Measurements from ENCODE around the gene HSP90AA1.

HSP90AA1 gene

DNA sequence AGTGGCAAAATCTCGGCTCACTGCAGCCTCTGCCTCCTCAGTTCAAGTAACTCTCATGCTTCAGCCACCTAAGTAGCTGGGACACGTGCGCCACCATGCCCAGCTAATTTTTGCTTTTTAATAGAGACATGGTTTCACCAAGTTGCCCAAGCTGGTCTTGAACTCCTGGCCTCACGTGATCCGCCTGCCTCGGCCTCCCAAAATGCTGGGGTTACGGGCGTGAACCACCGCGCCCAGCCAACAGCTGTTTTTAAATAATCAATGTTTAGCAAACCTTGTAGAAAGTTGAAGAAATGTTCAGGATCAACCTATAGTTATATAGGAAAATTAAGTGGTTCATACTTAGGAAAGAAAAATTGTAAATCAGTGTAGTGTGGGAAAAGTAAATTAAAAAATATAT is 6.0 kb upstream of the HSP90AA1 start:
- Histone ChIP-seq H4K20me1 (ENCODE audit: insufficient read depth, low read length) (no peaks in the 10 kb centered on the region), H3K27me3 (ENCODE audit: insufficient read depth, low read length, poor library complexity) (no peaks in the 10 kb centered on the region), H3K27ac (ENCODE audit: low read length) (no peak overlapping the region), H3K36me3 (ENCODE audit: insufficient read depth, low read length) (no peaks in the 10 kb centered on the region), H2AFZ (ENCODE audit: low read depth, low read length) (no peak overlapping the region), H3K79me2 (ENCODE audit: insufficient read depth, low read length) (peaks cover 4% of the 10 kb centered on the region), H3K4me1 (ENCODE audit: insufficient read depth, low read length) (peaks cover 15% of the 10 kb centered on the region), H3K4me2 (ENCODE audit: insufficient read depth, low read length) (no peak overlapping the region), H3K9ac (ENCODE audit: low read depth, low read length) (no peak overlapping the region), H3K9me3 (ENCODE audit: insufficient read depth, low read length, severe bottlenecking) (no peaks in the 10 kb centered on the region), H3K4me3 (ENCODE audit: low read depth in 1 of 2, low read length in 2 of 2) (no peak overlapping the region)
- TF ChIP-seq, protein P1, sequence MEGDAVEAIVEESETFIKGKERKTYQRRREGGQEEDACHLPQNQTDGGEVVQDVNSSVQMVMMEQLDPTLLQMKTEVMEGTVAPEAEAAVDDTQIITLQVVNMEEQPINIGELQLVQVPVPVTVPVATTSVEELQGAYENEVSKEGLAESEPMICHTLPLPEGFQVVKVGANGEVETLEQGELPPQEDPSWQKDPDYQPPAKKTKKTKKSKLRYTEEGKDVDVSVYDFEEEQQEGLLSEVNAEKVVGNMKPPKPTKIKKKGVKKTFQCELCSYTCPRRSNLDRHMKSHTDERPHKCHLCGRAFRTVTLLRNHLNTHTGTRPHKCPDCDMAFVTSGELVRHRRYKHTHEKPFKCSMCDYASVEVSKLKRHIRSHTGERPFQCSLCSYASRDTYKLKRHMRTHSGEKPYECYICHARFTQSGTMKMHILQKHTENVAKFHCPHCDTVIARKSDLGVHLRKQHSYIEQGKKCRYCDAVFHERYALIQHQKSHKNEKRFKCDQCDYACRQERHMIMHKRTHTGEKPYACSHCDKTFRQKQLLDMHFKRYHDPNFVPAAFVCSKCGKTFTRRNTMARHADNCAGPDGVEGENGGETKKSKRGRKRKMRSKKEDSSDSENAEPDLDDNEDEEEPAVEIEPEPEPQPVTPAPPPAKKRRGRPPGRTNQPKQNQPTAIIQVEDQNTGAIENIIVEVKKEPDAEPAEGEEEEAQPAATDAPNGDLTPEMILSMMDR (IDR thresholded peaks at IDR 0.05; ENCODE audit: borderline replicate concordance, extremely low read depth, low read length, poor library complexity, severe bottlenecking): no peak
- TF ChIP-seq EZH2 (IDR thresholded peaks at IDR 0.05; ENCODE audit: borderline replicate concordance, low read depth, low read length, severe bottlenecking): no peak
- DNase-seq (no peak), ATAC-seq (ENCODE audit: insufficient read depth, low read depth) (no peak)

DNA sequence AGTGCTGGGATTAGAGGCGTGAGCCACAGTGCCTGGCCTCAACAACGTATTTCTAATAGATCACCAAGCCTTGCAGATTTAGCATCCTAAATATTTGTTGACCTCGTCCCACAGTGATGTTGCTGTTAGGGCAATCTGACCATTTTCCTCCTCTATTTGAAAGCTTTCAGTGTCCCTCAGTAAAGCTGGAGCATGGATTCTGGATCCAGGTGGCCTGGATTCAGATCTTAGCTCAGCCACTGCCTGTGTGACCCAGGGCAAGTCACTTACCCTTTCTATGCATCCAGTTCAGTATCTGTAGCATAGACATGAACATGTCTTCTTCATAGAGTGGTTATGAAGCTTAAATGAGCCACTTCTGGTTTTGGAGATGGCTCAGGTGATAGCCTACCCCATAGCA is 3.9 kb upstream of the HSP90AA1 start:
- no peak overlapping the region for H3K27ac ChIP-seq (ENCODE audit: low read length)
- no peak overlapping the region for H3K9ac ChIP-seq (ENCODE audit: low read depth, low read length)
- no peak for ATAC-seq (ENCODE audit: insufficient read depth, low read depth)
- peaks cover 22% of the 10 kb centered on the region for H3K4me1 ChIP-seq (ENCODE audit: insufficient read depth, low read length)
- no peaks in the 10 kb centered on the region for H3K9me3 ChIP-seq (ENCODE audit: insufficient read depth, low read length, severe bottlenecking)
- peaks cover 8% of the 10 kb centered on the region for H4K20me1 ChIP-seq (ENCODE audit: insufficient read depth, low read length)
- H3K79me2 ChIP-seq (ENCODE audit: insufficient read depth, low read length): peaks cover 23% of the 10 kb centered on the region
- no peak overlapping the region for H3K4me2 ChIP-seq (ENCODE audit: insufficient read depth, low read length)
- no peak overlapping the region for H3K4me3 ChIP-seq (ENCODE audit: low read depth in 1 of 2, low read length in 2 of 2)
- TF ChIP-seq, protein P1 (IDR thresholded peaks at IDR 0.05; ENCODE audit: borderline replicate concordance, extremely low read depth, low read length, poor library complexity, severe bottlenecking): no peak
- TF ChIP-seq EZH2 (IDR thresholded peaks at IDR 0.05; ENCODE audit: borderline replicate concordance, low read depth, low read length, severe bottlenecking): no peak
- H3K27me3 ChIP-seq (ENCODE audit: insufficient read depth, low read length, poor library complexity): no peaks in the 10 kb centered on the region
- no peak for DNase-seq
- H2AFZ ChIP-seq (ENCODE audit: low read depth, low read length): no peak overlapping the region
- peaks cover 8% of the 10 kb centered on the region for H3K36me3 ChIP-seq (ENCODE audit: insufficient read depth, low read length)

DNA sequence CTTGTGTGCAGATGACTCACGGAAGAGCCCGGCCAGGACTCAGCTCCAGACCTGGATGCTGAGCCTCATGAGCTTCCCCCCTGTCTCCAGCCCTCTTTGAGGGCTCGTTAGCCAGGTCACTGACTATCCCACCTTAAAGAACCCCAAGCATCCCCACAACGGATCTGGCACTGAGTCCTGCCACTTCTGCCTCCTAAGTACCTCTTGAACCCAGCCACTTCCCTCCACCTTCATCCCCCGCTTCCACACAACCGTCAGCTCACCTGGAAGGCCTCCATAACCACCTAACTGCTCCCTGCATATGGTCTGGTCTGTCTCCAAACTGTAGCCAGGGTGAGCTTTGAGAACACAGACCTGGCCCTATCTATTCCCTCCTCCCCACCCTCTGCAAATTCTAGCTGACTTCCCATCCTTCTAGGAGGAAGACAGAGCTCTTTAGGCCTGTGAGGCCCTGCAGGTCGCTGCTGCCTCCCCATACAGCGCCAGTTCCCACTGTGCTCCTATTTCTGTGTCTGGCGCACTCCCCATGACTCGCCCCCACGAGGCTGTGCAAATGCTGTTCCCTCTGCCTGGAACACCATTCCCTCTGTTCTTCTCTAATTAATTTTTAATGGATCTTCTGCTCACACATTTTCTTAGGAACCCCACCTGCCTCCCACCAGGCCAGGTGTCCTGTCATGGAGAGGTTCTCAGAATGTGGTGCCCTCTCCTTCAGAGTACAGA is 2.9 kb upstream of the HSP90AA1 start:
- TF ChIP-seq EZH2 (IDR thresholded peaks at IDR 0.05; ENCODE audit: borderline replicate concordance, low read depth, low read length, severe bottlenecking): no peak
- TF ChIP-seq, protein P1 (IDR thresholded peaks at IDR 0.05; ENCODE audit: borderline replicate concordance, extremely low read depth, low read length, poor library complexity, severe bottlenecking): no peak
- H3K4me3 ChIP-seq (ENCODE audit: low read depth in 1 of 2, low read length in 2 of 2): no peak overlapping the region
- DNase-seq (no peak), ATAC-seq (ENCODE audit: insufficient read depth, low read depth) (no peak)
- peaks cover 17% of the 10 kb centered on the region for H4K20me1 ChIP-seq (ENCODE audit: insufficient read depth, low read length)
- peaks cover 32% of the 10 kb centered on the region for H3K79me2 ChIP-seq (ENCODE audit: insufficient read depth, low read length)
- H3K4me2 ChIP-seq (ENCODE audit: insufficient read depth, low read length): no peak overlapping the region
- no peak overlapping the region for H3K27ac ChIP-seq (ENCODE audit: low read length)
- H3K9ac ChIP-seq (ENCODE audit: low read depth, low read length): no peak overlapping the region
- peaks cover 17% of the 10 kb centered on the region for H3K36me3 ChIP-seq (ENCODE audit: insufficient read depth, low read length)
- H3K4me1 ChIP-seq (ENCODE audit: insufficient read depth, low read length): peaks cover 31% of the 10 kb centered on the region
- no peak overlapping the region for H2AFZ ChIP-seq (ENCODE audit: low read depth, low read length)
- no peaks in the 10 kb centered on the region for H3K27me3 ChIP-seq (ENCODE audit: insufficient read depth, low read length, poor library complexity)
- H3K9me3 ChIP-seq (ENCODE audit: insufficient read depth, low read length, severe bottlenecking): no peaks in the 10 kb centered on the region
